Fibroblast of skin of scalp (primary cell): Measurements from ENCODE around the gene KRTAP5-9.
"Not testable (repeated sequence)": the region's sequence is repeated elsewhere in the genome, so short reads cannot be mapped to it uniquely, and the experiment has no call there.

Experiments used
- DNase-seq: peaks from one replicate; pipeline ENCODE4 v3.0.0-alpha.2; 2013

The KRTAP5-9 gene

GRCh38 chr11:71588314-71588713 lies 40.1 kb downstream of the KRTAP5-9 start:
- DNase-seq, result not testable (repeated sequence)

- DNase-seq, result not testable (repeated sequence)
These were observed 40.8 kb downstream of the KRTAP5-9 start for GRCh38 chr11:71588822-71589545.

GRCh38 chr11:71589546-71589920 lies 41.3 kb downstream of the KRTAP5-9 start:
- DNase-seq, result not testable (repeated sequence)
